IPS-18a (cell line): ENCODE measurements around the gene TPRG1.

Experiments
- H3K27ac ChIP-seq: one replicate; pipeline ENCODE4 v1.5.1; 2013; ENCODE audit warnings: low read length
- H3K27me3 ChIP-seq: one replicate; pipeline ENCODE4 v1.6.1; 2013; ENCODE audit warnings: mild to moderate bottlenecking, low read length; ENCODE audit not compliant: control insufficient read depth, insufficient read depth
- H3K36me3 ChIP-seq: one replicate; pipeline ENCODE4 v1.6.1; 2013; ENCODE audit warnings: low read depth, low read length; ENCODE audit not compliant: control insufficient read depth
- H3K4me1 ChIP-seq: one replicate; pipeline ENCODE4 v1.6.1; 2013; ENCODE audit warnings: low read depth, low read length; ENCODE audit not compliant: control insufficient read depth
- H3K4me3 ChIP-seq: one replicate; pipeline ENCODE4 v1.5.1; 2013; ENCODE audit warnings: low read length
- H3K9ac ChIP-seq: one replicate; pipeline ENCODE4 v1.6.1; 2013; ENCODE audit warnings: mild to moderate bottlenecking, low read length, moderate library complexity
- H3K9me3 ChIP-seq: one replicate; pipeline ENCODE4 v1.6.1; 2013; ENCODE audit warnings: low read depth, low read length; ENCODE audit not compliant: control insufficient read depth

The TPRG1 gene

DNA sequence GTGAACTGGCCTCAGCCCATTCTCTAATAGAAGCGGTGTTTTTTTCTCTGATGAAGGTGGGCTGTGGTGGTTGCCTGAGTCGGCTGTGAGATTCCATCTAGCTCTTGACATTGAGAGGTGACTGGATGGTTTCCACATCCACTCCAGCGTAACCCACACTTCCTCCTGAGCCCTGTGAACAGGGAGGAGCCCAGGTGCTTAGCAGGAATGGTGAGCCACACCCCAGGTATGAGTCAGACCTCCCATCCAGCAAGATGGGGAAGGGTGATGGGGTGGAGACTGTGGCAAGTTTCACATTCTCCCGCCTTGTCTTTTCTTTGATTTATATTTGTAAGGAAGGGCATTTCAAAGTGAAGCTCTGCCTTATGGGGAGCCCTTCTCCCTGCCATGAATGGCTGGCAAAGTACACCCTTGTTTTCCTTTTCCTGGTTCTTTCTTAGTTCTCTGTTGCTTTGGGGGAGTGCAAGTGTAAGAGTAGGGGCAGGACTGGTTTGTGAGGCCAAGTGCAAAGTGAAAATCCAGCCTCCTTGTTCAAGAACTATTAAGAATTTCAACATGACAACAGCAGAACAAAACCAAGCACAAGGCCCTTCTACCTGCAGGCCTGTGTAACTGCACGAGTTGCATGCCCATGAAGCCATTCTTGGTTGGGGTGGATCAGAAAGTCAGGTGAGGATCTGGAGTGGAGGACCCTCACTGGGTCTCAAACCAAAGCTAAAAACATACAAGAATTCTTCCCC, 4.6 kb upstream of the TPRG1 start:
- Histone ChIP-seq H3K4me3 (no peak overlapping the region), H3K9ac (no peak overlapping the region), H3K27me3 (no peaks in the 10 kb centered on the region), H3K27ac (no peak overlapping the region), H3K9me3 (no peaks in the 10 kb centered on the region), H3K36me3 (no peaks in the 10 kb centered on the region), H3K4me1 (no peaks in the 10 kb centered on the region)

- Histone ChIP-seq H3K9me3 (no peaks in the 10 kb centered on the region), H3K9ac (no peak overlapping the region), H3K4me3 (no peak overlapping the region), H3K4me1 (no peaks in the 10 kb centered on the region), H3K27ac (no peak overlapping the region), H3K36me3 (no peaks in the 10 kb centered on the region), H3K27me3 (no peaks in the 10 kb centered on the region)
These were observed 3.1 kb upstream of the TPRG1 start for GRCh38 chr3:189168711-189169110.

DNA sequence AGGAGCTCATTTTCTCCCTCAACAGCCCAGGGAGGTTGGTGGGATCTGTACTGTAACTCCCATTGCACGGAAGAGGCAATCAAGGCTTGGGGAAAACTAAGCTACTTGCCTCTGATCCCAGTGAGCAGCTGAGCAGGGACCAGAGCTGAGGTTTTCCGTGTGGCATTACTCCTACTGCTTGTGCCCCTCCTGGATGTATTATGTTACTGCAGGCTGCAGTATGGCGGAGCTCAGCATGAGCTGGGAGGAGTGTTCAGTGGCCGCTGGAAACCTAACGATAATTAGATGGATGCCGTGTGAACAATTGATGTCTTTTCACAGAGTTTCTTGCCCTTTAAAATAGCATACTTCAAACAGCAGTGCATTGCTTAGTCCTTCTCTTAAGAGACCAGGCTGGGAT, 2.0 kb upstream of the TPRG1 start:
- H3K27me3 ChIP-seq: no peaks in the 10 kb centered on the region

GRCh38 chr3:189170559-189170958, 1.2 kb upstream of the TPRG1 start:
- H3K27me3 ChIP-seq: no peaks in the 10 kb centered on the region
- H3K9me3 ChIP-seq: no peaks in the 10 kb centered on the region
- no peak overlapping the region for H3K27ac ChIP-seq
- no peaks in the 10 kb centered on the region for H3K36me3 ChIP-seq
- no peaks in the 10 kb centered on the region for H3K4me1 ChIP-seq
- H3K9ac ChIP-seq: no peak overlapping the region
- no peak overlapping the region for H3K4me3 ChIP-seq

More for the DNA sequence above, 2.0 kb upstream of the TPRG1 start:
- H3K4me3 ChIP-seq: no peak overlapping the region
- no peaks in the 10 kb centered on the region for H3K4me1 ChIP-seq
- no peaks in the 10 kb centered on the region for H3K9me3 ChIP-seq
- no peak overlapping the region for H3K9ac ChIP-seq
- H3K36me3 ChIP-seq: no peaks in the 10 kb centered on the region
- H3K27ac ChIP-seq: no peak overlapping the region

GRCh38 chr3:189172668-189173419, 1.1 kb downstream of the TPRG1 start:
- Histone ChIP-seq H3K27ac (no peak overlapping the region), H3K9ac (no peak overlapping the region), H3K27me3 (no peaks in the 10 kb centered on the region), H3K9me3 (no peaks in the 10 kb centered on the region), H3K36me3 (no peaks in the 10 kb centered on the region), H3K4me1 (no peaks in the 10 kb centered on the region), H3K4me3 (no peak overlapping the region)

DNA sequence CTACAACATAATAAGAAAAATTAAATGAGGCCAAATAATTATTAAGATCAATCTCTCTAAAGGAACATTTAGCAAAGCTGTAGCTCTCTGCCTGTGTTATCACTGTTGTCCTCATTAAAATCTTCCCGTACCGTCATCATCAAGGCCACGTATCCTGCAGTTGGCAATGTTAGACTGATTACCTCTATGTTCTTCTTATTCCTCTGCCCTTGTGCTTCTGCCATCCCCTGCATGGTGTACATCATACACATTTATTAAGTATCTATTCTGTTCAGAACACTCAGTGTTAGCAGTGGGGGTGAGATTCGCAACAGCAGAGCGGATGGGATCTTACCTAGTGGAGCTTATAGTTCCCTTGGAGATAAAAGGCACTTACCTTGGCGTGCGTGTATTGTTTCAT, 12.8 kb downstream of the TPRG1 start:
- Histone ChIP-seq H3K4me1 (no peaks in the 10 kb centered on the region), H3K27ac (no peak overlapping the region), H3K4me3 (no peak overlapping the region), H3K9ac (no peak overlapping the region), H3K36me3 (no peaks in the 10 kb centered on the region), H3K27me3 (no peaks in the 10 kb centered on the region), H3K9me3 (peaks cover 18% of the 10 kb centered on the region)

DNA sequence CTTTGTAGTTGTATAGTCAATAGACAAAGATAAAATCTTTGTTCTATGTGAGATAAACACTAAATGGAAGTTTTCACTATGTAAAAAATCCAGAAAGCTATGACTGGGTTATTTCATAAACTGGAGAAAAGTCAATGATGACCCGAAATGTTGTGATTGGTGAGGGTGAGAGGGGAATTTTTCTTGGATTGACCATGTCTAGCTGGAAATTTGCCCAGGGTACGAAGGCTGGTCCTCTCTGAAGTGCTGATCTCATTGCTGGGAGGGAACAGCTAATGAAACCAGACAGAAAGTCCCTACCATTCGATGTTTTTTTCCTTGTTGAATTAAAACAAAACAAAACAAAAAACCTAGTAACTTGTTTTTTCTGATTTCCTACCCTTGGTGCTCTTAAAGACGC, 14.3 kb downstream of the TPRG1 start:
- Histone ChIP-seq H3K9me3 (peaks cover 9% of the 10 kb centered on the region), H3K27ac (no peak overlapping the region), H3K4me1 (no peaks in the 10 kb centered on the region), H3K36me3 (no peaks in the 10 kb centered on the region), H3K4me3 (no peak overlapping the region), H3K27me3 (no peaks in the 10 kb centered on the region), H3K9ac (no peak overlapping the region)

DNA sequence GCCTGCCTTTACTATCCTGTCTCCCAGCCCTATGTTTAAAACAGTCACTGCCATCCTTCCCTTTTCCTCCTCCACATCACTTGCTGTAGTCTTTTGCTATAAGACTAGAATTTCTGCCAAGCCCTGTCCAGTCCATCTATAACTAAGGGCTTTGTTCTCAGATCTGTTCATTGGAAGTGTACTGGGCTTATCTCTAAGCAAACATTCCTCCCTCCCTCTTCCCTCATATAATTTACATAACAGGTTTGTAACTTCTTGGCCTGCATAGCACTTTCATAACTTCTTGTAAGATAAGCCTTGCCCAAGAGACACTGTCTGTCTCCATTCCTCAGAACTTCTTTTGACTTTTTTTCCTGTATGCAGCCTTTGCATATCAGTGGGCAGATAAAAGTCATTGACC, 16.7 kb downstream of the TPRG1 start:
- Histone ChIP-seq H3K36me3 (no peaks in the 10 kb centered on the region), H3K27me3 (no peaks in the 10 kb centered on the region), H3K27ac (no peak overlapping the region), H3K4me3 (no peak overlapping the region), H3K9ac (no peak overlapping the region), H3K4me1 (no peaks in the 10 kb centered on the region), H3K9me3 (no peaks in the 10 kb centered on the region)

DNA sequence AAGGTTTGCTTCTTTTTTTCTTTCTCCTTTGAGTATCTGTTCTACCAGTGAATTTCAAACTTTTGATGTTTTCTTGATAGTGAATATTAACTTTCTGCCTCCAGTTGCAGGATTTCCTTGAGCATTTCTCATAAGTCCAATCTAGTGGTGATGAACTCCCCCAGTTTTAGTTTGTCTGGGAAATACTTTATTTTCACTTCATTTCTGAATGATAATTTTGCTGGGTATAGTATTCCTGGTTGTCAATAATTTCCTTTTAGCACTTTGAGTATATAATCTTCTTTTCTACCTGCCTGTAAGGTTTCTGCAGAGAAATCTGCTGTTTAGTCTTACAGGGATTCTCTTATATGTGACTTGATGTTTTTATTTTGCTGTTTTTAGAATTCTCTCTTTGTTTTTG, 21.0 kb downstream of the TPRG1 start:
- no peaks in the 10 kb centered on the region for H3K27me3 ChIP-seq
- H3K9me3 ChIP-seq: no peaks in the 10 kb centered on the region
- H3K4me1 ChIP-seq: no peaks in the 10 kb centered on the region
- H3K27ac ChIP-seq: no peak overlapping the region
- no peaks in the 10 kb centered on the region for H3K36me3 ChIP-seq
- H3K4me3 ChIP-seq: no peak overlapping the region
- H3K9ac ChIP-seq: no peak overlapping the region

- no peak overlapping the region for H3K27ac ChIP-seq
- no peaks in the 10 kb centered on the region for H3K4me1 ChIP-seq
- no peaks in the 10 kb centered on the region for H3K9me3 ChIP-seq
- H3K9ac ChIP-seq: no peak overlapping the region
- H3K36me3 ChIP-seq: no peaks in the 10 kb centered on the region
- H3K4me3 ChIP-seq: no peak overlapping the region
- H3K27me3 ChIP-seq: no peaks in the 10 kb centered on the region
These were observed 23.5 kb downstream of the TPRG1 start for GRCh38 chr3:189195302-189195701.

DNA sequence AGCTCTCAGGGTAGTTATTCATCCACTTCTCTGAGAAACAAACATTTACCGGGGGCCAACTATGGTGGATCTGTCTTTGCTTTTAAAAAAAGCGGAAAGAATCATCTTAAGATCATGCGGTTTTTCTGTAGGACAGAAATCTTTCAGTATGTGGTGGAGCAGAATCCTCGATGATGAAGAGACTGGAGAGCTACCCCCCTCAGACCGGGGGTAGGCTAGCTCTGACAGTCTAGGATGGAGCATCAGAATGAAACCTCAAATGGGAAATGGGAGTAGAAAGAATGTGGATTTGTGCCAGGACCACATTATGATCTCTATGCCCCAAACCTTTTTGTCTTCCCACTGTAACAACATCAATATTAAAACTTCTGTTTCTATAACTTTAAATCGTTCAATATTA, 30.3 kb downstream of the TPRG1 start:
- Histone ChIP-seq H3K4me3 (no peak overlapping the region), H3K9ac (no peak overlapping the region), H3K36me3 (no peaks in the 10 kb centered on the region), H3K27me3 (no peaks in the 10 kb centered on the region), H3K27ac (no peak overlapping the region), H3K9me3 (no peaks in the 10 kb centered on the region), H3K4me1 (no peaks in the 10 kb centered on the region)

- Histone ChIP-seq H3K4me3 (no peak overlapping the region), H3K9ac (no peak overlapping the region), H3K36me3 (no peaks in the 10 kb centered on the region), H3K9me3 (no peaks in the 10 kb centered on the region), H3K27ac (no peak overlapping the region), H3K4me1 (no peaks in the 10 kb centered on the region), H3K27me3 (no peaks in the 10 kb centered on the region)
These were observed 30.8 kb downstream of the TPRG1 start for GRCh38 chr3:189202583-189202982.
